Stimulated activated CD8-positive, alpha-beta memory T cell treated with anti-CD3 and anti-CD28 coated beads, Interleukin-12 subunit alpha, Interleukin-12 subunit beta, amount 100 ng/mL, for 24 hours (primary cell): ENCODE results near the gene GIT2.

Experiments used
- DNase-seq: peaks from one replicate; pipeline ENCODE4 v3.0.0-alpha.2; 2020; ENCODE audit errors: extremely low read depth

Gene GIT2

GRCh38 chr12:109981311-109981710, 14.9 kb downstream of the GIT2 start:
- no peak for DNase-seq

GRCh38 chr12:109972821-109973220, 23.3 kb downstream of the GIT2 start:
- no peak for DNase-seq

GRCh38 chr12:109968801-109969200, 27.4 kb downstream of the GIT2 start:
- no peak for DNase-seq

- no peak for DNase-seq
Observed at GRCh38 chr12:109968032-109968420, 28.1 kb downstream of the GIT2 start.

GRCh38 chr12:109967383-109968031, 28.7 kb downstream of the GIT2 start:
- DNase-seq: no peak

- DNase-seq: no peak
Observed at GRCh38 chr12:109966546-109966945, 29.6 kb downstream of the GIT2 start.

GRCh38 chr12:109963743-109964429, 32.3 kb downstream of the GIT2 start:
- no peak for DNase-seq

- no peak for DNase-seq
Observed at GRCh38 chr12:109963330-109963729, 32.8 kb downstream of the GIT2 start.

- DNase-seq: no peak
Observed at GRCh38 chr12:109962398-109962797, 33.8 kb downstream of the GIT2 start.

GRCh38 chr12:109961612-109962011, 34.6 kb downstream of the GIT2 start:
- no peak for DNase-seq

GRCh38 chr12:109961201-109961600, 35.0 kb downstream of the GIT2 start:
- no peak for DNase-seq

GRCh38 chr12:109959411-109960093, 36.6 kb downstream of the GIT2 start:
- no peak for DNase-seq

GRCh38 chr12:109958374-109958773, 37.8 kb downstream of the GIT2 start:
- no peak for DNase-seq

- DNase-seq: no peak
Observed at GRCh38 chr12:109953656-109954055, 42.5 kb downstream of the GIT2 start.

- DNase-seq: no peak
Observed at GRCh38 chr12:109952873-109953272, 43.3 kb downstream of the GIT2 start.

- DNase-seq: no peak
Observed at GRCh38 chr12:109952160-109952858, 43.9 kb downstream of the GIT2 start.

GRCh38 chr12:109951751-109952150, 44.4 kb downstream of the GIT2 start:
- no peak for DNase-seq

- DNase-seq: no peak
Observed at GRCh38 chr12:109951136-109951535, 45.0 kb downstream of the GIT2 start.

GRCh38 chr12:109950625-109951024, 45.5 kb downstream of the GIT2 start:
- no peak for DNase-seq

- no peak for DNase-seq
Observed at GRCh38 chr12:109949089-109949488, 47.1 kb downstream of the GIT2 start.

GRCh38 chr12:109948368-109948767, 47.8 kb downstream of the GIT2 start:
- DNase-seq: no peak

- DNase-seq: no peak
Observed at GRCh38 chr12:109947521-109947920, 48.6 kb downstream of the GIT2 start.
